Measurements from ENCODE around the gene ELMOD3.
"Not testable (repeated sequence)": the region's sequence is repeated elsewhere in the genome, so short reads cannot be mapped to it uniquely, and the experiment has no call there.

The ELMOD3 gene

GRCh38 chr2:85367180-85367579 lies 12.6 kb downstream of the ELMOD3 start:
- Histone ChIP-seq H3K4me1 (ENCODE audit: insufficient read depth, low read length) (no peaks in the 10 kb centered on the region), H3K9me3 (ENCODE audit: low read length) (peaks cover 2% of the 10 kb centered on the region), H3K36me3 (ENCODE audit: insufficient read depth, low read length) (peaks cover 9% of the 10 kb centered on the region), H3K4me3 (ENCODE audit: low read length) (no peak overlapping the region), H3K27me3 (ENCODE audit: insufficient read depth, low read length) (no peaks in the 10 kb centered on the region), H2AFZ (ENCODE audit: low read depth, low read length) (no peak overlapping the region)

GRCh38 chr2:85368921-85369320 lies 14.4 kb downstream of the ELMOD3 start:
- Histone ChIP-seq H3K4me3 (ENCODE audit: low read length) (no peak overlapping the region), H3K36me3 (ENCODE audit: insufficient read depth, low read length) (peaks cover 3% of the 10 kb centered on the region), H3K27me3 (ENCODE audit: insufficient read depth, low read length) (no peaks in the 10 kb centered on the region), H3K4me1 (ENCODE audit: insufficient read depth, low read length) (no peaks in the 10 kb centered on the region), H2AFZ (ENCODE audit: low read depth, low read length) (no peak overlapping the region), H3K9me3 (ENCODE audit: low read length) (peaks cover 2% of the 10 kb centered on the region)

GRCh38 chr2:85369500-85369899 lies 14.9 kb downstream of the ELMOD3 start:
- no peak overlapping the region for H3K4me3 ChIP-seq (ENCODE audit: low read length)
- no peaks in the 10 kb centered on the region for H3K4me1 ChIP-seq (ENCODE audit: insufficient read depth, low read length)

GRCh38 chr2:85371045-85371444 lies 16.5 kb downstream of the ELMOD3 start:
- Histone ChIP-seq H3K36me3 (ENCODE audit: insufficient read depth, low read length) (peaks cover 3% of the 10 kb centered on the region), H2AFZ (ENCODE audit: low read depth, low read length) (no peak overlapping the region), H3K4me1 (ENCODE audit: insufficient read depth, low read length) (no peaks in the 10 kb centered on the region), H3K27me3 (ENCODE audit: insufficient read depth, low read length) (no peaks in the 10 kb centered on the region), H3K9me3 (ENCODE audit: low read length) (peaks cover 2% of the 10 kb centered on the region), H3K4me3 (ENCODE audit: low read length) (no peak overlapping the region)

More at GRCh38 chr2:85369500-85369899, 14.9 kb downstream of the ELMOD3 start:
- Histone ChIP-seq H2AFZ (ENCODE audit: low read depth, low read length) (no peak overlapping the region), H3K36me3 (ENCODE audit: insufficient read depth, low read length) (peaks cover 3% of the 10 kb centered on the region), H3K27me3 (ENCODE audit: insufficient read depth, low read length) (no peaks in the 10 kb centered on the region), H3K9me3 (ENCODE audit: low read length) (peaks cover 2% of the 10 kb centered on the region)

GRCh38 chr2:85376291-85377065 lies 21.9 kb downstream of the ELMOD3 start:
- Histone ChIP-seq H3K27me3 (ENCODE audit: insufficient read depth, low read length) (no peaks in the 10 kb centered on the region), H3K4me1 (ENCODE audit: insufficient read depth, low read length) (no peaks in the 10 kb centered on the region), H3K36me3 (ENCODE audit: insufficient read depth, low read length) (peaks cover 16% of the 10 kb centered on the region), H2AFZ (ENCODE audit: low read depth, low read length) (no peak overlapping the region), H3K4me3 (ENCODE audit: low read length) (no peak overlapping the region), H3K9me3 (ENCODE audit: low read length) (peaks cover 4% of the 10 kb centered on the region)

GRCh38 chr2:85377083-85377482 lies 22.5 kb downstream of the ELMOD3 start:
- Histone ChIP-seq H3K4me3 (ENCODE audit: low read length) (no peak overlapping the region), H3K4me1 (ENCODE audit: insufficient read depth, low read length) (no peaks in the 10 kb centered on the region), H3K27me3 (ENCODE audit: insufficient read depth, low read length) (no peaks in the 10 kb centered on the region), H3K36me3 (ENCODE audit: insufficient read depth, low read length) (peaks cover 16% of the 10 kb centered on the region), H3K9me3 (ENCODE audit: low read length) (peaks cover 4% of the 10 kb centered on the region), H2AFZ (ENCODE audit: low read depth, low read length) (no peak overlapping the region)

GRCh38 chr2:85378257-85378656 lies 23.7 kb downstream of the ELMOD3 start:
- H3K4me3 ChIP-seq (ENCODE audit: low read length), result no peak overlapping the region
- H3K36me3 ChIP-seq (ENCODE audit: insufficient read depth, low read length), result peaks cover 16% of the 10 kb centered on the region
- H3K27me3 ChIP-seq (ENCODE audit: insufficient read depth, low read length), result no peaks in the 10 kb centered on the region
- peaks cover 4% of the 10 kb centered on the region for H3K9me3 ChIP-seq (ENCODE audit: low read length)
- H3K4me1 ChIP-seq (ENCODE audit: insufficient read depth, low read length), result no peaks in the 10 kb centered on the region
- H2AFZ ChIP-seq (ENCODE audit: low read depth, low read length), result no peak overlapping the region

- Histone ChIP-seq H3K9me3 (ENCODE audit: low read length) (peaks cover 4% of the 10 kb centered on the region), H3K27me3 (ENCODE audit: insufficient read depth, low read length) (no peaks in the 10 kb centered on the region), H3K36me3 (ENCODE audit: insufficient read depth, low read length) (peaks cover 19% of the 10 kb centered on the region), H2AFZ (ENCODE audit: low read depth, low read length) (no peak overlapping the region), H3K4me1 (ENCODE audit: insufficient read depth, low read length) (no peaks in the 10 kb centered on the region), H3K4me3 (ENCODE audit: low read length) (no peak overlapping the region)
Observed at GRCh38 chr2:85380048-85380447, 25.5 kb downstream of the ELMOD3 start.

GRCh38 chr2:85383151-85383550 lies 28.6 kb downstream of the ELMOD3 start:
- not testable (repeated sequence) for H3K4me3 ChIP-seq (ENCODE audit: low read length); H3K9me3 ChIP-seq (ENCODE audit: low read length); H3K4me1 ChIP-seq (ENCODE audit: insufficient read depth, low read length); H2AFZ ChIP-seq (ENCODE audit: low read depth, low read length); H3K27me3 ChIP-seq (ENCODE audit: insufficient read depth, low read length)
- peaks cover 11% of the 10 kb centered on the region for H3K36me3 ChIP-seq (ENCODE audit: insufficient read depth, low read length)

GRCh38 chr2:85383850-85384249 lies 29.3 kb downstream of the ELMOD3 start:
- no peaks in the 10 kb centered on the region for H3K27me3 ChIP-seq (ENCODE audit: insufficient read depth, low read length)
- no peak overlapping the region for H2AFZ ChIP-seq (ENCODE audit: low read depth, low read length)
- peaks cover 8% of the 10 kb centered on the region for H3K4me1 ChIP-seq (ENCODE audit: insufficient read depth, low read length)
- peaks cover 4% of the 10 kb centered on the region for H3K9me3 ChIP-seq (ENCODE audit: low read length)
- no peak overlapping the region for H3K4me3 ChIP-seq (ENCODE audit: low read length)
- peaks cover 10% of the 10 kb centered on the region for H3K36me3 ChIP-seq (ENCODE audit: insufficient read depth, low read length)

- H2AFZ ChIP-seq (ENCODE audit: low read depth, low read length), result no peak overlapping the region
- H3K27me3 ChIP-seq (ENCODE audit: insufficient read depth, low read length), result no peaks in the 10 kb centered on the region
- H3K36me3 ChIP-seq (ENCODE audit: insufficient read depth, low read length), result peaks cover 7% of the 10 kb centered on the region
Observed at GRCh38 chr2:85385746-85386145, 31.2 kb downstream of the ELMOD3 start.

GRCh38 chr2:85387754-85388153 lies 33.2 kb downstream of the ELMOD3 start:
- Histone ChIP-seq H3K27me3 (ENCODE audit: insufficient read depth, low read length) (no peaks in the 10 kb centered on the region), H3K4me3 (ENCODE audit: low read length) (no peak overlapping the region), H2AFZ (ENCODE audit: low read depth, low read length) (no peak overlapping the region), H3K36me3 (ENCODE audit: insufficient read depth, low read length) (peaks cover 6% of the 10 kb centered on the region), H3K4me1 (ENCODE audit: insufficient read depth, low read length) (peaks cover 13% of the 10 kb centered on the region), H3K9me3 (ENCODE audit: low read length) (no peaks in the 10 kb centered on the region)

More at GRCh38 chr2:85385746-85386145, 31.2 kb downstream of the ELMOD3 start:
- Histone ChIP-seq H3K4me1 (ENCODE audit: insufficient read depth, low read length) (peaks cover 13% of the 10 kb centered on the region), H3K9me3 (ENCODE audit: low read length) (peaks cover under 1% of the 10 kb centered on the region), H3K4me3 (ENCODE audit: low read length) (no peak overlapping the region)

GRCh38 chr2:85388878-85389538 lies 34.4 kb downstream of the ELMOD3 start:
- no peaks in the 10 kb centered on the region for H3K9me3 ChIP-seq (ENCODE audit: low read length)
- peaks cover 13% of the 10 kb centered on the region for H3K4me1 ChIP-seq (ENCODE audit: insufficient read depth, low read length)
- H3K27me3 ChIP-seq (ENCODE audit: insufficient read depth, low read length), result no peaks in the 10 kb centered on the region
- no peak overlapping the region for H3K4me3 ChIP-seq (ENCODE audit: low read length)
- peaks cover 4% of the 10 kb centered on the region for H3K36me3 ChIP-seq (ENCODE audit: insufficient read depth, low read length)
- H2AFZ ChIP-seq (ENCODE audit: low read depth, low read length), result no peak overlapping the region
